HCT116 (cell line): ENCODE measurements around the gene MORC1. TPM values are rescaled to one million over a fixed set of nuclear protein-coding genes. Genes with fewer than 3 reads are reported as not detected.

Experiments
- ATAC-seq: fragments of 200-7000 bp; cut with Tn5 transposase; 2 replicates; pipeline ENCODE4 v1.9.1; 2020; ENCODE audit warnings: mild to moderate bottlenecking, moderate library complexity
- BruUV-seq: library from RNA; stranded (reverse); fragments of 400-500 nt; replicated peaks from 2 replicates; lab custom pipeline; 2021; lab: Mats Ljungman, UMichigan
- CTCF ChIA-PET: fragments of 300-600 bp; sonication (Branson Sonifier 250); formaldehyde crosslinking; loops from one replicate; lab custom pipeline; 2021; ENCODE audit warnings: antibody characterized with exemption; lab: Charles Lee
- POLR2A ChIA-PET: fragments of 300-600, 350-600 bp; sonication (Branson Sonifier 250); formaldehyde crosslinking; loops from one replicate; lab custom pipeline; 2021; ENCODE audit warnings: antibody characterized with exemption; lab: Charles Lee
- RAD21 ChIA-PET, 2 experiments: fragments of 300-600 bp; sonication (Branson Sonifier 250); formaldehyde crosslinking; loops; one replicate each; lab custom pipeline; 2023; ENCODE audit warnings: low total read pairs in 2 of 2; ENCODE audit not compliant: uncharacterized antibody in 2 of 2, unreplicated experiment in 2 of 2, low non-redundant PET in 1 of 2; lab: Charles Lee
- DNase-seq: peaks from one replicate; pipeline ENCODE4 v3.0.0-alpha.2; 2010; ENCODE audit warnings: low read depth, low spot score
- H2AFZ ChIP-seq: fragments of 200-600 bp; shearing (Covaris generic), sonication (generic); 2 replicates; pipeline ENCODE4 v1.6.1; 2017; ENCODE audit warnings: low read depth, mixed run types, mixed read lengths, antibody characterized with exemption, low read length; ENCODE audit not compliant: poor library complexity, severe bottlenecking
- H3K27ac ChIP-seq: 2 replicates; pipeline ENCODE4 v1.5.1; 2012; ENCODE audit warnings: low read depth, low read length
- H3K27me3 ChIP-seq: fragments of 200-600 bp; sonication (generic); 2 replicates; pipeline ENCODE4 v1.6.1; 2016; ENCODE audit warnings: mixed run types, low read length, mixed read lengths; ENCODE audit not compliant: insufficient read depth
- H3K36me3 ChIP-seq, 2 experiments: fragments of 200-500 bp in 1 of 2; fragments of 200-600 bp in 1 of 2; sonication (Bioruptor generic) in 1 of 2; sonication (generic) in 1 of 2; 2 replicates each; pipeline versions ENCODE4 v1.5.1 to v1.6.1; 2014 to 2016; ENCODE audit warnings: low read length in 2 of 2, inconsistent platforms in 1 of 2, mixed read lengths in 1 of 2, mixed run types in 1 of 2; ENCODE audit not compliant: insufficient read depth in 2 of 2, control insufficient read depth in 1 of 2
- H3K4me1 ChIP-seq, 2 experiments: fragments of 200-600 bp in 1 of 2; sonication (generic) in 1 of 2; 2 replicates each; pipeline versions ENCODE4 v1.5.1 to v1.6.1; 2012 to 2017; ENCODE audit warnings: low read length in 2 of 2, inconsistent platforms in 1 of 2, mild to moderate bottlenecking in 1 of 2, mixed read lengths in 1 of 2, mixed run types in 1 of 2, moderate library complexity in 1 of 2; ENCODE audit not compliant: insufficient read depth in 2 of 2, control insufficient read depth in 1 of 2
- H3K4me2 ChIP-seq: fragments of 200-600 bp; sonication (generic); 2 replicates; pipeline ENCODE4 v1.6.1; 2017; ENCODE audit warnings: mixed run types, low read length, mixed read lengths
- H3K4me3 ChIP-seq, 2 experiments: fragments of 200-600 bp in 1 of 2; sonication (generic) in 1 of 2; replicated peaks in 1 of 2; 2 replicates each; pipeline ENCODE4 v1.5.1; 2011 to 2016; ENCODE audit warnings: low read length in 2 of 2, control low read depth in 1 of 2, low read depth in 1 of 2, mild to moderate bottlenecking in 1 of 2, mixed read lengths in 1 of 2, mixed run types in 1 of 2
- H3K79me2 ChIP-seq: fragments of 200-600 bp; sonication (generic); 2 replicates; pipeline ENCODE4 v1.6.1; 2017; ENCODE audit warnings: mild to moderate bottlenecking, mixed run types, low read length, moderate library complexity, mixed read lengths; ENCODE audit not compliant: insufficient read depth
- H3K9ac ChIP-seq: fragments of 200-600 bp; sonication (generic); 2 replicates; pipeline ENCODE4 v1.6.1; 2016; ENCODE audit warnings: low read length, mixed read lengths
- H3K9me2 ChIP-seq: fragments of 200-600 bp; sonication (generic), shearing (Covaris generic); 2 replicates; pipeline ENCODE4 v1.6.1; 2017; ENCODE audit warnings: mixed run types, mild to moderate bottlenecking, moderate library complexity; ENCODE audit not compliant: insufficient read depth
- H3K9me3 ChIP-seq, 2 experiments: fragments of 200-500 bp in 1 of 2; fragments of 200-600 bp in 1 of 2; sonication (Bioruptor generic) in 1 of 2; sonication (generic) in 1 of 2; 2 replicates each; pipeline ENCODE4 v1.6.1; 2014 to 2017; ENCODE audit warnings: low read length in 2 of 2, mixed read lengths in 2 of 2, inconsistent platforms in 1 of 2, low read depth in 1 of 2, mild to moderate bottlenecking in 1 of 2, mixed run types in 1 of 2, moderate library complexity in 1 of 2; ENCODE audit not compliant: control insufficient read depth in 1 of 2, insufficient read depth in 1 of 2
- H4K20me1 ChIP-seq: fragments of 200-600 bp; sonication (generic), shearing (Covaris generic); 2 replicates; pipeline ENCODE4 v1.6.1; 2017; ENCODE audit warnings: mixed run types, mild to moderate bottlenecking, moderate library complexity; ENCODE audit not compliant: insufficient read depth
- ATF3 ChIP-seq: IDR thresholded peaks from 2 replicates; pipeline ENCODE4 v1.6.1; 2012
- CTCF ChIP-seq, 3 experiments: fragments of 200-600 bp in 1 of 3; sonication (generic) in 1 of 3; IDR thresholded peaks in 2 of 3; conservative IDR thresholded peaks in 1 of 3; 2 replicates each; pipeline ENCODE4 v1.5.1; 2012 to 2017; ENCODE audit warnings: low read depth in 2 of 3, low read length in 2 of 3, antibody characterized with exemption in 1 of 3, borderline replicate concordance in 1 of 3, control low read depth in 1 of 3, mild to moderate bottlenecking in 1 of 3, mixed read lengths in 1 of 3, mixed run types in 1 of 3, moderate library complexity in 1 of 3; ENCODE audit not compliant: insufficient read depth in 1 of 3
- EZH2 ChIP-seq: fragments of 200-600 bp; sonication (generic); IDR thresholded peaks from 2 replicates; pipeline ENCODE4 v1.6.1; 2017; ENCODE audit warnings: antibody characterized with exemption, mixed run types
- EZH2phosphoT487 ChIP-seq: fragments of 200-600 bp; IDR thresholded peaks from 2 replicates; pipeline ENCODE4 v1.6.1; 2018; ENCODE audit warnings: antibody characterized with exemption, borderline replicate concordance
- MAX ChIP-seq: IDR thresholded peaks from 2 replicates; pipeline ENCODE4 v1.6.1; 2012
- POLR2A ChIP-seq: IDR thresholded peaks from 2 replicates; pipeline ENCODE4 v1.7.0; 2011; ENCODE audit warnings: borderline replicate concordance; ENCODE audit not compliant: insufficient read depth, insufficient read length; ENCODE audit errors: extremely low read depth
- POLR2AphosphoS5 ChIP-seq: IDR thresholded peaks from 2 replicates; pipeline ENCODE4 v1.6.1; 2011; ENCODE audit warnings: mild to moderate bottlenecking, low read depth, low read length, moderate library complexity
- REST ChIP-seq: IDR thresholded peaks from 2 replicates; pipeline ENCODE4 v1.6.1; 2012; ENCODE audit warnings: low read depth
- SP1 ChIP-seq: IDR thresholded peaks from 2 replicates; pipeline ENCODE4 v1.6.1; 2012; ENCODE audit warnings: low read depth
- intact Hi-C: fragments of 100-400 bp; cut with micrococcal nuclease; formaldehyde crosslinking; loops from 2 replicates; pipeline ENCODE4 v1.10.0; 2022
- total RNA-seq: library from RNA; stranded (reverse); gene quantifications from one replicate; pipeline ENCODE4 v1.2.1, GENCODE V29; 2021; ENCODE audit not compliant: unreplicated experiment

MORC1 gene
- total RNA-seq, 1 experiment from 2014 or later: not detected

- Histone ChIP-seq H3K36me3 (no peaks in the 10 kb centered on the region), H3K9me3 (no peaks in the 10 kb centered on the region), H3K9me2 (no peaks in the 10 kb centered on the region), H3K4me1 (no peaks in the 10 kb centered on the region), H3K27ac (no peak overlapping the region), H3K9ac (no peak overlapping the region), H3K27me3 (no peaks in the 10 kb centered on the region), H3K4me3 (no peak overlapping the region), H3K79me2 (no peaks in the 10 kb centered on the region), H2AFZ (no peak overlapping the region), H4K20me1 (no peaks in the 10 kb centered on the region), H3K4me2 (no peak overlapping the region)
- BruUV-seq: no TSS peak
- ChIA-PET RAD21 (no interaction called here), CTCF (interaction anchor here (1.4 kb wide), 1 partner anchor 71 kb away, joined by 4 read pairs; no protein-coding TSS in a partner anchor), POLR2A (no interaction called here)
- intact Hi-C loops: no loop called here
- peak; percentile 8 for DNase-seq
- TF ChIP-seq SP1 (0 out of 2 replicates have a peak, but pooled peaks have one; percentile 12), POLR2AphosphoS5 (no peak)
- no peak for ATAC-seq
Measured at GRCh38 chr3:108985844-108986243, 132.1 kb downstream of the MORC1 start.

GRCh38 chr3:108983051-108983450, 134.9 kb downstream of the MORC1 start:
- POLR2A ChIA-PET: no interaction called here
- no peak overlapping the region for H2AFZ ChIP-seq
- H3K9ac ChIP-seq: no peak overlapping the region
- H3K4me2 ChIP-seq: no peak overlapping the region
- RAD21 ChIA-PET: no interaction called here
- H3K79me2 ChIP-seq: no peaks in the 10 kb centered on the region
- H3K27me3 ChIP-seq: no peaks in the 10 kb centered on the region
- no peak overlapping the region for H3K27ac ChIP-seq
- no peak overlapping the region for H3K4me3 ChIP-seq
- CTCF ChIA-PET: no interaction called here
- no peaks in the 10 kb centered on the region for H3K4me1 ChIP-seq
- no peaks in the 10 kb centered on the region for H3K9me3 ChIP-seq
- ATAC-seq: no peak
- BruUV-seq: no TSS peak
- no peaks in the 10 kb centered on the region for H3K36me3 ChIP-seq
- intact Hi-C loops: no loop called here
- TF ChIP-seq ATF3 (no peak), POLR2A (no peak), SP1 (no peak), CTCF (IDR thresholded peaks at IDR 0.05 in 2 of 3, conservative IDR thresholded peaks at IDR 0.05 in 1 of 3; ENCODE audit: borderline replicate concordance in 1 of 3, insufficient read depth in 1 of 3, low read depth in 2 of 3, low read length in 2 of 3) (no peak), EZH2 (no peak), EZH2phosphoT487 (no peak), MAX (no peak), REST (no peak)
- no peaks in the 10 kb centered on the region for H3K9me2 ChIP-seq
- H4K20me1 ChIP-seq: no peaks in the 10 kb centered on the region
- DNase-seq: no peak
